Stimulated activated CD4-positive, alpha-beta T cell treated with anti-CD3 and anti-CD28 coated beads, TNF-alpha, amount 100 ng/mL, for 24 hours (primary cell): ENCODE data around the gene RPL10A.

Source experiments
- DNase-seq, 3 experiments: peaks; one replicate each; pipeline ENCODE4 v3.0.0-alpha.2; 2020; ENCODE audit warnings: low read depth in 3 of 3

The RPL10A gene

GRCh38 chr6:35474942-35475570 lies 6.9 kb downstream of the RPL10A start:
- DNase-seq = peak in 1 of 3 experiments; percentile 14

GRCh38 chr6:35475573-35475972 lies 7.4 kb downstream of the RPL10A start:
- DNase-seq = no peak

GRCh38 chr6:35476004-35476403 lies 7.8 kb downstream of the RPL10A start:
- DNase-seq = no peak

- no peak for DNase-seq
Observed at GRCh38 chr6:35477028-35477427, 8.8 kb downstream of the RPL10A start.

- DNase-seq = no peak
Observed at GRCh38 chr6:35477551-35478179, 9.5 kb downstream of the RPL10A start.

- no peak for DNase-seq
Observed at GRCh38 chr6:35478259-35478658, 10.1 kb downstream of the RPL10A start.

GRCh38 chr6:35480176-35480575 lies 12.0 kb downstream of the RPL10A start:
- DNase-seq = no peak

- no peak for DNase-seq
Observed at GRCh38 chr6:35481226-35481625, 13.0 kb downstream of the RPL10A start.

GRCh38 chr6:35483062-35483461 lies 14.9 kb downstream of the RPL10A start:
- DNase-seq = no peak

- no peak for DNase-seq
Observed at GRCh38 chr6:35483490-35483889, 15.3 kb downstream of the RPL10A start.

- DNase-seq = no peak
Observed at GRCh38 chr6:35483893-35484645, 15.9 kb downstream of the RPL10A start.

- DNase-seq = no peak
Observed at GRCh38 chr6:35484921-35485392, 16.8 kb downstream of the RPL10A start.

GRCh38 chr6:35485402-35485877 lies 17.2 kb downstream of the RPL10A start:
- DNase-seq = no peak

- DNase-seq = no peak
Observed at GRCh38 chr6:35486005-35486925, 18.1 kb downstream of the RPL10A start.

GRCh38 chr6:35487658-35488516 lies 19.7 kb downstream of the RPL10A start:
- DNase-seq = no peak

GRCh38 chr6:35488517-35488862 lies 20.3 kb downstream of the RPL10A start:
- DNase-seq = no peak

GRCh38 chr6:35489066-35489465 lies 20.9 kb downstream of the RPL10A start:
- DNase-seq = no peak

GRCh38 chr6:35489995-35490791 lies 22.0 kb downstream of the RPL10A start:
- no peak for DNase-seq

- no peak for DNase-seq
Observed at GRCh38 chr6:35490821-35491557, 22.8 kb downstream of the RPL10A start.
